GM18868 (cell line): ENCODE measurements around the gene GNB4.

Source experiments
- ATAC-seq: cut with Tn5 transposase; IDR thresholded peaks from one replicate; pipeline ENCODE4 v1.9.1; 2021; ENCODE audit warnings: mild to moderate bottlenecking, moderate library complexity; ENCODE audit not compliant: unreplicated experiment

Gene GNB4

DNA sequence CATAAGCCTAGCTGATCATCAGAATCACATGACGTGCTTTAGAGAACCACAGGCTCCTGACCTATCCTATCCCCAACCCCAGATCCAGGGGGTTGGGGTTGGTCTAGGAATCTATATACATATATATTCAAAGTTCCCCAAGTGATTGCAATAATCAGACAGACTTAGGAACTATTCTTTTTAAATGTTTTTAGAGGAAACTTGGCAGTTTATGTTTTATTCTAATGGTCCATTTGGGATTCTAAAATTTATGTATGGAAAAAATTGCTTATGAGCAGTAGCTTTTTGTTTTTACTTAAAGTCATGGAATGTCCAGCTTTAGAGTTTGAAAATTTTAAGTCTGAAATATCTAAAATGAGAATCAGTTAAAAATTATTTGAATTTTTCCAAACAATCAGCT is 81.6 kb downstream of the GNB4 start:
- no peak for ATAC-seq

DNA sequence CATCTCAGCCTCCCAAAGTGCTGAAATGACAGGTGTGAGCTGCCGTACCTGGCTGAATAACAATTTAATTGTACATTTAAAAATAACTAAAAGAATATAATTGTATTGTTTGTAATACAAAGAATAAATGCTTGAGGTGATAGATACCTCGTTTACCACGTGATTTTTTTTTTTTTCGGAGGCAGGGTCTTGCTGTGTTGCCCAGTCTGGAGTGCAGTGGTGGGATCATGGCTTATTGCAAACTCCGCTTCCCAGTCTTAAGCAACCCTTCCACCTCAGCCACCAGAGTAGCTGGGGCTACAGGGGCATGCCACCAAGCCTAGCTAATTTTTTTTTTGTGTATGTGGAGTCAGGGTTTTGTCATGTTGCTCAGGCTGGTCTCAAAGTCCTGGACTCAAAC is 87.9 kb downstream of the GNB4 start:
- ATAC-seq, result no peak

DNA sequence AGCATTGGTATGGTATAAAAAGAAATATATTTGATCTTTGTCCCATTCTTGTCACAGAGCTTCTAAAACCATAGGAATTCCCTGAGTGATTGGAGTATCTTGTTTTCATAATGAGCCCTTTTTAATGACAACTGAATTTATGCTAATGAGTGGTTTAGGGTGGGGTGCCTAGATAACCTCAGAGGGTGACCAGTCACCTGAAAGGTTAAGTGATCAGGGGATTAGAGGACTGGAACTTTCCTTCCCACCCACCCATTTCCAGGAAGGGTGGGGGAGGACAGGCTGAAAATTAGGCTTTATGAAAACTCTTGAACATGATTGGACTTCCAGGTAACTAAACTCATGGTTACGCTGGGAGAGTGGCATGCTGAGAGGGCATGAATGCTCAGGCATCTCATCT is 95.3 kb downstream of the GNB4 start:
- ATAC-seq, result no peak

DNA sequence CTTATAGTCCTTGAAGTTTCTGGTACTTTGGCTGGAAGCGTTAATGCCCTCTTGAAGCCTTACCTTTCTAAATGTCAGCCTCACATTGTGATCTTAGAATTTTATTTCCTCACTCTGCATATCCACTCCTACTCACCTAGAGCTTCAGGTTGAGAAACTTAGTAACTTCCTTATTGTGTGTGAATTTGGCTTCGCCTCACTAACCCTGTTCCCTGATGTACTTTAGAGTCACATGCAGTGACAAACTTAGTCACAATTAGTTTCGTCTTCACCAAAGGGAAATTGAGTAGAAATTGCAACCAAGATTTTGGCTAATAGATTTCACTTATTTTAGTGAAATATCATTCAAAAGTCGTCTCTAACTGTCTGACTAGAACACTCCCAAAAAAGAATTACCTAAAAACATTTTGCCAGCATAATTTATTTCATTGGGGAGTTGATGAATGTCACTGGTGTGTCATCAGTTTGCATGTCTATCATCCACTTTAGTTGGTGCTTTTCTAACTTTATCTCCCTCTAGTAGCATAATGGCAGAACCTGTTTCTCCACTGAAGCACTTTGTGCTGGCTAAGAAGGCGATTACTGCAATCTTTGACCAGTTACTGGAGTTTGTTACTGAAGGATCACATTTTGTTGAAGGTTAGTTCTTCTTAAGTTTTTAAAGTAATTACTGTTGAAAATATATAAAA is 102.8 kb downstream of the GNB4 start:
- ATAC-seq, result peak; percentile 75

DNA sequence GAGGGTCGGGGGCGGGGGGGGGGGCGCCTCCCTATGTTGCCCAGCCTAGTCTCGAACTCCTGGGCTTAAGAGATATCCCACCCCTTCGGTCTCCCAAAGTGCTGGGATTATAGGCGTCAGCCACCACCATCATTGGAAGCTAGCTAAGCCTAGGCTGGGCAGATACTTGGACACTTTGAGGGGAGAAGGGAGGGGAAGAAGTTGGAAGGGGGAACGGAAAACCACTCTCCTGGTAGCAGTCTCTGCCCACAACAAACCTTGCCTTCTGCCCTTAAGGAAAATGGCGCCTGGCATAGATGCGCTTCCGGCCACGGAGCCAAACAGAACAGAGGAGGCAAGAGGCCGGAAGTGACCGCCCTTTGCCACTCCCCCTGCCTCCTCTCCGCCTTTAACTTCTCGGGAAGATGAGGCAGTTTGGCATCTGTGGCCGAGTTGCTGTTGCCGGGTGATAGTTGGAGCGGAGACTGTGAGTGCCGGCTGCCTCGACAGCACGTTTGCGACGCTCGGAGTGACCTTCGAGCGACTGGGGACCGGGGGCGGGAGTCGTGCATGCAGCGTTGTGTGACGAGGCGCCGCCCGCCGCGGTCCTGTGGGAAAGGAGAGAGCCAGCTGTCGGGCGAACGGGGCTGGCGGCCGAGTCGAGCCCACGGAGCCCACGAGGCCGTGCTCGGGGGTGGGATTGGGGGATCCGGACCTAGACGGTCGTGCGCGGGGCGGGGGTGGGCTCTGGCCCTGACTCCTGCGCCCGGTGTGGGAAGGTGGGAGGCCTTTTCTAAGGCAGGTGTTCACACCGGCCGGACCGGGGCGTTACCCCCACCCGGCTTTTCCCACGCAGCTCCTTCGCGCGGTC is 103.7 kb downstream of the GNB4 start, which contains the start of gene MFN1:
Gene MFN1, plus strand, starts transcription at position 365 of the 850 bp plus-strand sequence. CDS start 1,143 bp downstream, outside the sequence.
- ATAC-seq, result peak; percentile 87
